OCI-M1 (cell line): Measurements from ENCODE around the gene TRAPPC12.
"Not testable (repeated sequence)": the region's sequence is repeated elsewhere in the genome, so short reads cannot be mapped to it uniquely, and the experiment has no call there.

Experiments
- DNase-seq: peaks from one replicate; lab custom pipeline; 2025; lab: John Stamatoyannopoulos, UW

TRAPPC12 gene

GRCh38 chr2:3505771-3506170 lies 126.3 kb downstream of the TRAPPC12 start:
- no peak for DNase-seq

GRCh38 chr2:3512086-3512485 lies 132.6 kb downstream of the TRAPPC12 start:
- DNase-seq: no peak

- no peak for DNase-seq
These were observed 133.7 kb downstream of the TRAPPC12 start for GRCh38 chr2:3513026-3513810.

- DNase-seq: not testable (repeated sequence)
These were observed 135.9 kb downstream of the TRAPPC12 start for GRCh38 chr2:3515438-3515837.

GRCh38 chr2:3516831-3517230 lies 137.3 kb downstream of the TRAPPC12 start:
- no peak for DNase-seq

- peak; percentile 34 for DNase-seq
These were observed 138.5 kb downstream of the TRAPPC12 start for GRCh38 chr2:3517948-3518495.

GRCh38 chr2:3518496-3519254 lies 139.2 kb downstream of the TRAPPC12 start:
- peak; percentile 98 for DNase-seq

GRCh38 chr2:3519255-3520205 lies 140.0 kb downstream of the TRAPPC12 start, which contains the start of gene ADI1:
TSS of gene ADI1 (minus strand) at chr2:3519531. CDS start at chr2:3519487, 44 bp downstream.
- DNase-seq: peak; percentile 87

- DNase-seq: no peak
These were observed 141.1 kb downstream of the TRAPPC12 start for GRCh38 chr2:3520591-3520990.

- DNase-seq: no peak
These were observed 143.5 kb downstream of the TRAPPC12 start for GRCh38 chr2:3522961-3523421.

- peak; percentile 18 for DNase-seq
These were observed 144.1 kb downstream of the TRAPPC12 start for GRCh38 chr2:3523551-3524041.

GRCh38 chr2:3526871-3527270 lies 147.4 kb downstream of the TRAPPC12 start:
- no peak for DNase-seq

GRCh38 chr2:3527886-3528785 lies 148.6 kb downstream of the TRAPPC12 start:
- no peak for DNase-seq
